CD4-positive, alpha-beta T cell treated with Interleukin-12 subunit alpha and Interleukin-12 subunit beta, for 1 hour (primary cell): Measurements from ENCODE around the gene HSPA9.

Experiments
- DNase-seq: peaks from one replicate; pipeline ENCODE4 v3.0.0-alpha.2; 2020

The HSPA9 gene

GRCh38 chr5:138557677-138558076, 17.5 kb downstream of the HSPA9 start:
- DNase-seq, result no peak

GRCh38 chr5:138554143-138554542, 21.1 kb downstream of the HSPA9 start:
- DNase-seq, result no peak

GRCh38 chr5:138553437-138554095, 21.6 kb downstream of the HSPA9 start:
- no peak for DNase-seq

- DNase-seq, result no peak
Measured at GRCh38 chr5:138552657-138553056, 22.5 kb downstream of the HSPA9 start.

GRCh38 chr5:138549414-138549813, 25.8 kb downstream of the HSPA9 start:
- no peak for DNase-seq

- no peak for DNase-seq
Measured at GRCh38 chr5:138545919-138546562, 29.2 kb downstream of the HSPA9 start.

- DNase-seq, result no peak
Measured at GRCh38 chr5:138544181-138545134, 30.7 kb downstream of the HSPA9 start.

- no peak for DNase-seq
Measured at GRCh38 chr5:138543730-138544104, 31.5 kb downstream of the HSPA9 start.

GRCh38 chr5:138542956-138543729, 32.1 kb downstream of the HSPA9 start, which contains the start of gene ETF1:
Gene ETF1 (minus strand): TSS chr5:138543236. CDS start chr5:138542918, 318 bp downstream.
- peak; percentile 100 for DNase-seq

- DNase-seq, result peak; percentile 28
Measured at GRCh38 chr5:138542180-138542955, 32.8 kb downstream of the HSPA9 start.

- no peak for DNase-seq
Measured at GRCh38 chr5:138541511-138542179, 33.6 kb downstream of the HSPA9 start.

- DNase-seq, result no peak
Measured at GRCh38 chr5:138539791-138540190, 35.4 kb downstream of the HSPA9 start.

GRCh38 chr5:138538943-138539627, 36.1 kb downstream of the HSPA9 start:
- no peak for DNase-seq

- peak; percentile 9 for DNase-seq
Measured at GRCh38 chr5:138536665-138537315, 38.4 kb downstream of the HSPA9 start.

- no peak for DNase-seq
Measured at GRCh38 chr5:138536215-138536614, 39.0 kb downstream of the HSPA9 start.

GRCh38 chr5:138533973-138534941, 40.9 kb downstream of the HSPA9 start:
- DNase-seq, result no peak

GRCh38 chr5:138529812-138530211, 45.4 kb downstream of the HSPA9 start:
- DNase-seq, result no peak

- DNase-seq, result no peak
Measured at GRCh38 chr5:138528744-138529469, 46.3 kb downstream of the HSPA9 start.
